Measurements from ENCODE around the gene NTNG1.

The NTNG1 gene

GRCh38 chr1:107169615-107170014, 28.8 kb downstream of the NTNG1 start:
- Histone ChIP-seq H3K27ac (ENCODE audit: low read length, poor library complexity, severe bottlenecking) (no peak overlapping the region), H3K4ac (ENCODE audit: low read depth in 1 of 2, low read length in 2 of 2) (no peak overlapping the region), H3K27me3 (ENCODE audit: control insufficient read depth in 1 of 2, insufficient read depth in 1 of 2, low read length in 2 of 2) (no peaks in the 10 kb centered on the region), H3K9me3 (ENCODE audit: control insufficient read depth, low read length) (peaks cover under 1% of the 10 kb centered on the region), H2BK120ac (ENCODE audit: low read depth, low read length) (no peak overlapping the region), H2AFZ (ENCODE audit: low read depth, low read length) (no peak overlapping the region), H3K79me1 (replicated peaks; ENCODE audit: low read length, poor library complexity, severe bottlenecking) (peaks cover 5% of the 10 kb centered on the region), H3K4me3 (ENCODE audit: insufficient read depth in 1 of 2, low read depth in 1 of 2, low read length in 2 of 2) (no peak overlapping the region), H3K36me3 (ENCODE audit: control insufficient read depth in 1 of 2, insufficient read depth in 2 of 2, low read depth in 1 of 2, low read length in 2 of 2) (no peaks in the 10 kb centered on the region), H3K4me2 (ENCODE audit: low read length, poor library complexity, severe bottlenecking) (no peak overlapping the region), H3K18ac (ENCODE audit: low read depth in 1 of 2, low read length in 2 of 2) (no peak overlapping the region), H2BK5ac (ENCODE audit: low read depth, low read length, poor library complexity, severe bottlenecking) (no peak overlapping the region), H2AK5ac (ENCODE audit: low read length, severe bottlenecking) (no peak overlapping the region), H2BK12ac (ENCODE audit: low read length in 2 of 2) (no peak overlapping the region), H4K91ac (ENCODE audit: low read length) (no peak overlapping the region), H3K9ac (ENCODE audit: low read length) (no peak overlapping the region), H4K8ac (ENCODE audit: low read length) (no peak overlapping the region), H3K23ac (ENCODE audit: low read length in 2 of 2) (no peak overlapping the region), H2BK15ac (ENCODE audit: low read depth, poor library complexity, severe bottlenecking) (no peak overlapping the region), H3K14ac (ENCODE audit: low read length in 2 of 2) (no peak overlapping the region), H3K4me1 (ENCODE audit: control insufficient read depth, insufficient read depth, low read depth, low read length) (no peaks in the 10 kb centered on the region)
- DNase-seq, result no peak
- 64% methylated on average over 2 of the region's 3 CpGs for WGBS

GRCh38 chr1:107171333-107171732, 30.5 kb downstream of the NTNG1 start:
- Histone ChIP-seq H3K27me3 (ENCODE audit: control insufficient read depth in 1 of 2, insufficient read depth in 1 of 2, low read length in 2 of 2) (no peaks in the 10 kb centered on the region), H3K4me3 (ENCODE audit: insufficient read depth in 1 of 2, low read depth in 1 of 2, low read length in 2 of 2) (no peak overlapping the region), H3K79me1 (replicated peaks; ENCODE audit: low read length, poor library complexity, severe bottlenecking) (peaks cover 6% of the 10 kb centered on the region), H3K14ac (ENCODE audit: low read length in 2 of 2) (no peak overlapping the region), H2AFZ (ENCODE audit: low read depth, low read length) (no peak overlapping the region), H3K4me1 (ENCODE audit: control insufficient read depth, insufficient read depth, low read depth, low read length) (no peaks in the 10 kb centered on the region), H3K23ac (ENCODE audit: low read length in 2 of 2) (no peak overlapping the region), H2BK5ac (ENCODE audit: low read depth, low read length, poor library complexity, severe bottlenecking) (no peak overlapping the region), H4K8ac (ENCODE audit: low read length) (no peak overlapping the region), H3K4me2 (ENCODE audit: low read length, poor library complexity, severe bottlenecking) (no peak overlapping the region), H3K18ac (ENCODE audit: low read depth in 1 of 2, low read length in 2 of 2) (no peak overlapping the region), H3K36me3 (ENCODE audit: control insufficient read depth in 1 of 2, insufficient read depth in 2 of 2, low read depth in 1 of 2, low read length in 2 of 2) (no peaks in the 10 kb centered on the region), H3K9ac (ENCODE audit: low read length) (no peak overlapping the region), H2AK5ac (ENCODE audit: low read length, severe bottlenecking) (no peak overlapping the region), H3K4ac (ENCODE audit: low read depth in 1 of 2, low read length in 2 of 2) (no peak overlapping the region), H2BK15ac (ENCODE audit: low read depth, poor library complexity, severe bottlenecking) (no peak overlapping the region), H3K27ac (ENCODE audit: low read length, poor library complexity, severe bottlenecking) (no peak overlapping the region), H2BK120ac (ENCODE audit: low read depth, low read length) (no peak overlapping the region), H3K9me3 (ENCODE audit: control insufficient read depth, low read length) (no peaks in the 10 kb centered on the region), H4K91ac (ENCODE audit: low read length) (no peak overlapping the region), H2BK12ac (ENCODE audit: low read length in 2 of 2) (no peak overlapping the region)
- no peak for DNase-seq
- WGBS, result 73% methylated on average over 5 of the region's 5 CpGs

- no peak for DNase-seq
- H2BK5ac ChIP-seq (ENCODE audit: low read depth, low read length, poor library complexity, severe bottlenecking), result no peak overlapping the region
- H3K27ac ChIP-seq (ENCODE audit: low read length, poor library complexity, severe bottlenecking), result no peak overlapping the region
- H3K9ac ChIP-seq (ENCODE audit: low read length), result no peak overlapping the region
- no peaks in the 10 kb centered on the region for H3K9me3 ChIP-seq (ENCODE audit: control insufficient read depth, low read length)
- no peak overlapping the region for H2AK5ac ChIP-seq (ENCODE audit: low read length, severe bottlenecking)
- H3K23ac ChIP-seq (ENCODE audit: low read length in 2 of 2), result no peak overlapping the region
- H3K27me3 ChIP-seq (ENCODE audit: control insufficient read depth in 1 of 2, insufficient read depth in 1 of 2, low read length in 2 of 2), result no peaks in the 10 kb centered on the region
- H4K91ac ChIP-seq (ENCODE audit: low read length), result no peak overlapping the region
- H3K36me3 ChIP-seq (ENCODE audit: control insufficient read depth in 1 of 2, insufficient read depth in 2 of 2, low read depth in 1 of 2, low read length in 2 of 2), result no peaks in the 10 kb centered on the region
- H3K14ac ChIP-seq (ENCODE audit: low read length in 2 of 2), result no peak overlapping the region
- no peak overlapping the region for H4K8ac ChIP-seq (ENCODE audit: low read length)
- H2BK12ac ChIP-seq (ENCODE audit: low read length in 2 of 2), result no peak overlapping the region
- H3K79me1 ChIP-seq (replicated peaks; ENCODE audit: low read length, poor library complexity, severe bottlenecking), result peaks cover 6% of the 10 kb centered on the region
- H2BK120ac ChIP-seq (ENCODE audit: low read depth, low read length), result no peak overlapping the region
- WGBS, result 81% methylated on average over 2 of the region's 5 CpGs
- H3K4ac ChIP-seq (ENCODE audit: low read depth in 1 of 2, low read length in 2 of 2), result no peak overlapping the region
- H3K4me1 ChIP-seq (ENCODE audit: control insufficient read depth, insufficient read depth, low read depth, low read length), result no peaks in the 10 kb centered on the region
- no peak overlapping the region for H2AFZ ChIP-seq (ENCODE audit: low read depth, low read length)
- H3K18ac ChIP-seq (ENCODE audit: low read depth in 1 of 2, low read length in 2 of 2), result no peak overlapping the region
- no peak overlapping the region for H3K4me2 ChIP-seq (ENCODE audit: low read length, poor library complexity, severe bottlenecking)
- no peak overlapping the region for H2BK15ac ChIP-seq (ENCODE audit: low read depth, poor library complexity, severe bottlenecking)
- no peak overlapping the region for H3K4me3 ChIP-seq (ENCODE audit: insufficient read depth in 1 of 2, low read depth in 1 of 2, low read length in 2 of 2)
Measured at GRCh38 chr1:107172450-107173170, 31.8 kb downstream of the NTNG1 start.

GRCh38 chr1:107175102-107175909, 34.5 kb downstream of the NTNG1 start:
- Histone ChIP-seq H3K4ac (ENCODE audit: low read depth in 1 of 2, low read length in 2 of 2) (no peak overlapping the region), H4K91ac (ENCODE audit: low read length) (no peak overlapping the region), H3K18ac (ENCODE audit: low read depth in 1 of 2, low read length in 2 of 2) (no peak overlapping the region), H4K8ac (ENCODE audit: low read length) (no peak overlapping the region), H3K4me1 (ENCODE audit: control insufficient read depth, insufficient read depth, low read depth, low read length) (no peaks in the 10 kb centered on the region), H3K79me1 (replicated peaks; ENCODE audit: low read length, poor library complexity, severe bottlenecking) (peaks cover 8% of the 10 kb centered on the region), H3K27ac (ENCODE audit: low read length, poor library complexity, severe bottlenecking) (no peak overlapping the region), H3K9ac (ENCODE audit: low read length) (no peak overlapping the region), H2AFZ (ENCODE audit: low read depth, low read length) (no peak overlapping the region), H2BK12ac (ENCODE audit: low read length in 2 of 2) (no peak overlapping the region), H2BK15ac (ENCODE audit: low read depth, poor library complexity, severe bottlenecking) (no peak overlapping the region), H2BK120ac (ENCODE audit: low read depth, low read length) (no peak overlapping the region), H2AK5ac (ENCODE audit: low read length, severe bottlenecking) (no peak overlapping the region), H3K23ac (ENCODE audit: low read length in 2 of 2) (no peak overlapping the region), H3K36me3 (ENCODE audit: control insufficient read depth in 1 of 2, insufficient read depth in 2 of 2, low read depth in 1 of 2, low read length in 2 of 2) (no peaks in the 10 kb centered on the region), H3K4me2 (ENCODE audit: low read length, poor library complexity, severe bottlenecking) (no peak overlapping the region), H2BK5ac (ENCODE audit: low read depth, low read length, poor library complexity, severe bottlenecking) (no peak overlapping the region), H3K4me3 (ENCODE audit: insufficient read depth in 1 of 2, low read depth in 1 of 2, low read length in 2 of 2) (no peak overlapping the region), H3K9me3 (ENCODE audit: control insufficient read depth, low read length) (no peaks in the 10 kb centered on the region), H3K14ac (ENCODE audit: low read length in 2 of 2) (no peak overlapping the region), H3K27me3 (ENCODE audit: control insufficient read depth in 1 of 2, insufficient read depth in 1 of 2, low read length in 2 of 2) (no peaks in the 10 kb centered on the region)
- no CpG with 5 or more reads among the region's 1 CpG for WGBS
- DNase-seq, result no peak
